GM23248 (cell line): ENCODE data around the gene ZBTB7C. TPM values are rescaled to one million over a fixed set of nuclear protein-coding genes. Genes with fewer than 3 reads are reported as not detected.

Source experiments
- DNase-seq: peaks from one replicate; pipeline ENCODE4 v3.0.0-alpha.2; 2015
- H2AFZ ChIP-seq: fragments of 200-600 bp; sonication (generic); 2 replicates; pipeline ENCODE4 v1.6.1; 2016; ENCODE audit warnings: antibody characterized with exemption
- H3F3A ChIP-seq: fragments of 200-600 bp; sonication (generic); 2 replicates; pipeline ENCODE4 v1.6.1; 2016; ENCODE audit warnings: mild to moderate bottlenecking, antibody characterized with exemption, mixed run types; ENCODE audit not compliant: insufficient read depth
- H3K27ac ChIP-seq: fragments of 200-600 bp; sonication (generic); 2 replicates; pipeline ENCODE4 v1.5.1; 2016; ENCODE audit warnings: mild to moderate bottlenecking
- H3K27me3 ChIP-seq: fragments of 200-600 bp; sonication (generic); replicated peaks from 2 replicates; pipeline ENCODE4 v1.6.1; 2016; ENCODE audit warnings: mild to moderate bottlenecking; ENCODE audit not compliant: insufficient read depth
- H3K36me3 ChIP-seq: fragments of 200-600 bp; sonication (generic); 2 replicates; pipeline ENCODE4 v1.6.1; 2016; ENCODE audit warnings: low read depth, mild to moderate bottlenecking
- H3K4me1 ChIP-seq: fragments of 200-600 bp; sonication (generic); 2 replicates; pipeline ENCODE4 v1.6.1; 2016; ENCODE audit warnings: mild to moderate bottlenecking; ENCODE audit not compliant: insufficient read depth
- H3K4me2 ChIP-seq: fragments of 200-600 bp; sonication (generic); one replicate; pipeline ENCODE4 v1.6.1; 2016; ENCODE audit warnings: mild to moderate bottlenecking; ENCODE audit not compliant: unreplicated experiment
- H3K4me3 ChIP-seq: fragments of 200-600 bp; sonication (generic); 2 replicates; pipeline ENCODE4 v1.5.1; 2016; ENCODE audit warnings: mild to moderate bottlenecking
- H3K79me2 ChIP-seq: fragments of 200-600 bp; sonication (generic); 2 replicates; pipeline ENCODE4 v1.6.1; 2016; ENCODE audit warnings: mild to moderate bottlenecking; ENCODE audit not compliant: insufficient read depth
- H3K9ac ChIP-seq: fragments of 200-600 bp; sonication (generic); 2 replicates; pipeline ENCODE4 v1.6.1; 2016; ENCODE audit warnings: mild to moderate bottlenecking
- H3K9me2 ChIP-seq: fragments of 200-600 bp; sonication (generic); 2 replicates; pipeline ENCODE4 v1.6.1; 2016; ENCODE audit warnings: mixed run types, mild to moderate bottlenecking, moderate library complexity; ENCODE audit not compliant: insufficient read depth
- H3K9me3 ChIP-seq: fragments of 200-600 bp; sonication (generic); one replicate; pipeline ENCODE4 v1.6.1; 2017; ENCODE audit warnings: low read depth
- H4K20me1 ChIP-seq: fragments of 200-600 bp; sonication (generic); 2 replicates; pipeline ENCODE4 v1.6.0; 2016; ENCODE audit not compliant: insufficient read depth
- EZH2 ChIP-seq: fragments of 200-600 bp; sonication (generic); IDR thresholded peaks from 2 replicates; pipeline ENCODE4 v1.6.1; 2018; ENCODE audit warnings: antibody characterized with exemption, mild to moderate bottlenecking; ENCODE audit not compliant: insufficient read depth, poor library complexity, severe bottlenecking
- EZH2phosphoT487 ChIP-seq: fragments of 200-600 bp; sonication (generic); IDR thresholded peaks from 2 replicates; pipeline ENCODE4 v1.6.1; 2018; ENCODE audit warnings: antibody characterized with exemption, moderate library complexity, mild to moderate bottlenecking, low read depth; ENCODE audit not compliant: insufficient read depth
- WGBS, 2 experiments: methylation state at CpG; one replicate each; pipeline ENCODE4 v1.1.6; 2015 to 2017; ENCODE audit warnings: low lambda C conversion rate in 2 of 2, low coverage in 1 of 2; ENCODE audit errors: missing lambda C conversion rate in 2 of 2; 5-methylcytosine and 5-hydroxymethylcytosine counted together
- in situ Hi-C: fragments of 300-500 bp; cut with MboI; formaldehyde crosslinking; loops from 2 replicates; pipeline ENCODE4 v1.15.0; 2020
- polyA plus RNA-seq: library from polyadenylated mRNA; unstranded; fragments of >200 nt; fragmentation: Nextera tagmentation; extraction: Ambion mirVana; gene quantifications from 2 replicates; pipeline ENCODE4 v1.2.1, GENCODE V29; 2016
- total RNA-seq: library from RNA; depleted of rRNA; stranded (reverse); fragments of >200 nt; shearing (Covaris generic); gene quantifications from 2 replicates; pipeline ENCODE4 v1.2.3, GENCODE V29; 2014

The ZBTB7C gene
- total and polyA plus RNA-seq, 2 experiments from 2014 or later = not detected

- H3K4me2 ChIP-seq = no peak overlapping the region
- H2AFZ ChIP-seq = no peak overlapping the region
- no peaks in the 10 kb centered on the region for H3F3A ChIP-seq
- no peak for DNase-seq
- H3K9me3 ChIP-seq = no peaks in the 10 kb centered on the region
- 81 to 89% methylated on average over 3 of the region's 3 CpGs for WGBS, 2 experiments
- peaks cover 25% of the 10 kb centered on the region for H3K27me3 ChIP-seq
- H3K9me2 ChIP-seq = no peaks in the 10 kb centered on the region
- in situ Hi-C loops = loop anchor here (25.0 kb wide), 1 partner anchor 807 kb away; no protein-coding TSS in a partner anchor
- no peaks in the 10 kb centered on the region for H4K20me1 ChIP-seq
- no peak overlapping the region for H3K9ac ChIP-seq
- no peaks in the 10 kb centered on the region for H3K36me3 ChIP-seq
- H3K27ac ChIP-seq = no peak overlapping the region
- H3K4me3 ChIP-seq = no peak overlapping the region
- 0 out of 2 replicates have a peak, but pooled peaks cover 8% of the 10 kb centered on the region for H3K4me1 ChIP-seq
- no peak for TF ChIP-seq EZH2phosphoT487
- no peak for TF ChIP-seq EZH2
- no peaks in the 10 kb centered on the region for H3K79me2 ChIP-seq
Measured at GRCh38 chr18:48018851-48019250, 390.3 kb downstream of the ZBTB7C start.

GRCh38 chr18:48017635-48018034 is 391.5 kb downstream of the ZBTB7C start:
- no peak overlapping the region for H3K4me3 ChIP-seq
- H3K9me2 ChIP-seq = no peaks in the 10 kb centered on the region
- no peaks in the 10 kb centered on the region for H3F3A ChIP-seq
- H3K4me1 ChIP-seq = no peaks in the 10 kb centered on the region
- peak; percentile 65 for DNase-seq
- no peak overlapping the region for H3K27ac ChIP-seq
- H3K4me2 ChIP-seq = no peak overlapping the region
- WGBS, 2 experiments = 52 to 55% methylated on average over 2 of the region's 2 CpGs
- H3K9ac ChIP-seq = no peak overlapping the region
- no peaks in the 10 kb centered on the region for H4K20me1 ChIP-seq
- H3K27me3 ChIP-seq = peaks cover 27% of the 10 kb centered on the region
- H2AFZ ChIP-seq = no peak overlapping the region
- TF ChIP-seq EZH2phosphoT487 = no peak
- no peak for TF ChIP-seq EZH2
- no peaks in the 10 kb centered on the region for H3K79me2 ChIP-seq
- in situ Hi-C loops = loop anchor here (25.0 kb wide), 1 partner anchor 805 kb away; no protein-coding TSS in a partner anchor
- no peaks in the 10 kb centered on the region for H3K36me3 ChIP-seq
- H3K9me3 ChIP-seq = no peaks in the 10 kb centered on the region

- no peak for DNase-seq
- WGBS, 2 experiments = 9 to 16% methylated on average over 4 of the region's 4 CpGs
- H3K4me1 ChIP-seq = no peaks in the 10 kb centered on the region
- H3K79me2 ChIP-seq = no peaks in the 10 kb centered on the region
- no peak overlapping the region for H3K4me2 ChIP-seq
- no peak overlapping the region for H2AFZ ChIP-seq
- no peak overlapping the region for H3K9ac ChIP-seq
- H3F3A ChIP-seq = no peaks in the 10 kb centered on the region
- no peaks in the 10 kb centered on the region for H3K9me3 ChIP-seq
- no peak for TF ChIP-seq EZH2phosphoT487
- no peak for TF ChIP-seq EZH2
- H3K27me3 ChIP-seq = peaks cover 49% of the 10 kb centered on the region
- H3K27ac ChIP-seq = no peak overlapping the region
- in situ Hi-C loops = loop anchor here (25.0 kb wide), 1 partner anchor 801 kb away; no protein-coding TSS in a partner anchor
- no peaks in the 10 kb centered on the region for H3K9me2 ChIP-seq
- H3K4me3 ChIP-seq = no peak overlapping the region
- H4K20me1 ChIP-seq = no peaks in the 10 kb centered on the region
- H3K36me3 ChIP-seq = no peaks in the 10 kb centered on the region
Measured at GRCh38 chr18:48013162-48013561, 396.0 kb downstream of the ZBTB7C start.

- Histone ChIP-seq H2AFZ (no peak overlapping the region), H4K20me1 (no peaks in the 10 kb centered on the region), H3K4me3 (no peak overlapping the region), H3K9ac (no peak overlapping the region), H3K4me1 (no peaks in the 10 kb centered on the region), H3K36me3 (no peaks in the 10 kb centered on the region), H3F3A (no peaks in the 10 kb centered on the region), H3K9me2 (no peaks in the 10 kb centered on the region), H3K9me3 (no peaks in the 10 kb centered on the region), H3K27ac (no peak overlapping the region), H3K79me2 (no peaks in the 10 kb centered on the region), H3K4me2 (no peak overlapping the region), H3K27me3 (peaks cover 49% of the 10 kb centered on the region)
- DNase-seq = no peak
- 40 to 51% methylated on average over 4 to 6 of the region's 6 CpGs for WGBS, 2 experiments
- no peak for TF ChIP-seq EZH2
- TF ChIP-seq EZH2phosphoT487 = no peak
- in situ Hi-C loops = loop anchor here (25.0 kb wide), 1 partner anchor 800 kb away; no protein-coding TSS in a partner anchor
Measured at GRCh38 chr18:48011926-48012465, 397.2 kb downstream of the ZBTB7C start.

- H3K79me2 ChIP-seq = no peaks in the 10 kb centered on the region
- no peak for DNase-seq
- no peak overlapping the region for H2AFZ ChIP-seq
- no peaks in the 10 kb centered on the region for H3K9me3 ChIP-seq
- no peaks in the 10 kb centered on the region for H3K36me3 ChIP-seq
- H3K4me1 ChIP-seq = no peaks in the 10 kb centered on the region
- no peaks in the 10 kb centered on the region for H3K9me2 ChIP-seq
- no peak overlapping the region for H3K4me2 ChIP-seq
- TF ChIP-seq EZH2 (no peak), EZH2phosphoT487 (no peak)
- peaks cover 36% of the 10 kb centered on the region for H3K27me3 ChIP-seq
- H4K20me1 ChIP-seq = no peaks in the 10 kb centered on the region
- no peak overlapping the region for H3K9ac ChIP-seq
- WGBS, 2 experiments = 76 to 80% methylated on average over 2 of the region's 2 CpGs
- no peak overlapping the region for H3K27ac ChIP-seq
- in situ Hi-C loops = loop anchor here (25.0 kb wide), 1 partner anchor 798 kb away; no protein-coding TSS in a partner anchor
- no peaks in the 10 kb centered on the region for H3F3A ChIP-seq
- H3K4me3 ChIP-seq = no peak overlapping the region
Measured at GRCh38 chr18:48010264-48010663, 398.9 kb downstream of the ZBTB7C start.
